Measurements from ENCODE around the gene CADPS.

DNA sequence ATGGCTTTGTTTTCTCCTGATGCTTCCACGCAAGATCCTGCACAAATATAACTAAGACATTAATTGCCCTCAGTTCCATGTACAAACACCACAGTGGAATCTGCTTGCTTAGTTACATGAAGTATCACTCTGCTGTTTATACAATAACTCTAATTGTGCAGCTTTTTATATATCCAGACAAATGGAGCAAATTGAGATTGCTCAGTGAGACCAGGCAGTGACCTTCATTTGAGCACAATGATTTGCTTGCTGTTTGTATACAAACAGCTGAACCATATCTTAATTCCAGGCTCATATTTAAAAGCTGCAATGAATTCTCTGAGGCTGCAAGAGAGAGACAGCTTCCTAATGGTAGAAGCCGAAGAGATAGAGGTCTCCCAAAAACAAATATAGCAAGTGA is 243.7 kb downstream of the CADPS start:
- TF ChIP-seq POLR2A (IDR thresholded peaks at IDR 0.05) = no peak
- TF ChIP-seq, protein P1, sequence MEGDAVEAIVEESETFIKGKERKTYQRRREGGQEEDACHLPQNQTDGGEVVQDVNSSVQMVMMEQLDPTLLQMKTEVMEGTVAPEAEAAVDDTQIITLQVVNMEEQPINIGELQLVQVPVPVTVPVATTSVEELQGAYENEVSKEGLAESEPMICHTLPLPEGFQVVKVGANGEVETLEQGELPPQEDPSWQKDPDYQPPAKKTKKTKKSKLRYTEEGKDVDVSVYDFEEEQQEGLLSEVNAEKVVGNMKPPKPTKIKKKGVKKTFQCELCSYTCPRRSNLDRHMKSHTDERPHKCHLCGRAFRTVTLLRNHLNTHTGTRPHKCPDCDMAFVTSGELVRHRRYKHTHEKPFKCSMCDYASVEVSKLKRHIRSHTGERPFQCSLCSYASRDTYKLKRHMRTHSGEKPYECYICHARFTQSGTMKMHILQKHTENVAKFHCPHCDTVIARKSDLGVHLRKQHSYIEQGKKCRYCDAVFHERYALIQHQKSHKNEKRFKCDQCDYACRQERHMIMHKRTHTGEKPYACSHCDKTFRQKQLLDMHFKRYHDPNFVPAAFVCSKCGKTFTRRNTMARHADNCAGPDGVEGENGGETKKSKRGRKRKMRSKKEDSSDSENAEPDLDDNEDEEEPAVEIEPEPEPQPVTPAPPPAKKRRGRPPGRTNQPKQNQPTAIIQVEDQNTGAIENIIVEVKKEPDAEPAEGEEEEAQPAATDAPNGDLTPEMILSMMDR (IDR thresholded peaks at IDR 0.05 in 8 of 11, conservative IDR thresholded peaks at IDR 0.05 in 3 of 11) = no peak
